Parathyroid adenoma (tissue), 2 donors: ENCODE measurements around the gene FREM3.
A peak's percentile ranks its signal among the peaks of the same experiment; 100 is the strongest.

Experiments
- H2AFZ ChIP-seq: fragments of 300-600 bp; sonication (generic); one replicate; pipeline ENCODE4 v1.7.0; 2017; ENCODE audit warnings: antibody characterized with exemption, mild to moderate bottlenecking
- H3K27ac ChIP-seq: fragments of 300-600 bp; sonication (generic); one replicate; pipeline ENCODE4 v1.7.0; 2017
- H3K27me3 ChIP-seq: fragments of 300-600 bp; sonication (generic); one replicate; pipeline ENCODE4 v1.7.0; 2017; ENCODE audit warnings: low read length; ENCODE audit not compliant: control insufficient read depth, insufficient read depth
- H3K36me3 ChIP-seq: fragments of 300-600 bp; sonication (generic); one replicate; pipeline ENCODE4 v1.7.0; 2017; ENCODE audit warnings: low read length; ENCODE audit not compliant: control insufficient read depth, insufficient read depth
- H3K4me1 ChIP-seq: fragments of 300-600 bp; sonication (generic); one replicate; pipeline ENCODE4 v1.7.0; 2017; ENCODE audit warnings: control low read depth
- H3K4me2 ChIP-seq: fragments of 300-600 bp; sonication (generic); one replicate; pipeline ENCODE4 v1.7.0; 2017; ENCODE audit warnings: low read length
- H3K4me3 ChIP-seq: fragments of 300-600 bp; sonication (generic); one replicate; pipeline ENCODE4 v1.7.0; 2017; ENCODE audit warnings: low read depth, low read length
- H3K79me2 ChIP-seq: fragments of 300-600 bp; sonication (generic); one replicate; pipeline ENCODE4 v1.7.0; 2017; ENCODE audit warnings: control low read depth
- H3K9ac ChIP-seq: fragments of 300-600 bp; sonication (generic); one replicate; pipeline ENCODE4 v1.7.0; 2017; ENCODE audit warnings: mild to moderate bottlenecking
- H3K9me3 ChIP-seq: fragments of 300-600 bp; sonication (generic); one replicate; pipeline ENCODE4 v1.7.0; 2017; ENCODE audit warnings: low read length; ENCODE audit not compliant: control insufficient read depth
- TF ChIP-seq, protein P1 (sequence below): fragments of 300-600 bp; sonication (generic); IDR thresholded peaks from one replicate; pipeline ENCODE4 v1.7.0; 2017; ENCODE audit warnings: antibody characterized with exemption, mild to moderate bottlenecking
- donor health status: primary hyperparathyroidism.

Gene FREM3

GRCh38 chr4:143713955-143714625, 13.6 kb upstream of the FREM3 start:
- Histone ChIP-seq H3K27ac (no peak overlapping the region), H2AFZ (no peak overlapping the region), H3K79me2 (no peaks in the 10 kb centered on the region), H3K27me3 (no peaks in the 10 kb centered on the region), H3K9me3 (no peaks in the 10 kb centered on the region), H3K36me3 (no peaks in the 10 kb centered on the region), H3K4me2 (no peak overlapping the region), H3K4me1 (no peaks in the 10 kb centered on the region), H3K9ac (no peak overlapping the region), H3K4me3 (no peak overlapping the region)
- TF ChIP-seq, protein P1, sequence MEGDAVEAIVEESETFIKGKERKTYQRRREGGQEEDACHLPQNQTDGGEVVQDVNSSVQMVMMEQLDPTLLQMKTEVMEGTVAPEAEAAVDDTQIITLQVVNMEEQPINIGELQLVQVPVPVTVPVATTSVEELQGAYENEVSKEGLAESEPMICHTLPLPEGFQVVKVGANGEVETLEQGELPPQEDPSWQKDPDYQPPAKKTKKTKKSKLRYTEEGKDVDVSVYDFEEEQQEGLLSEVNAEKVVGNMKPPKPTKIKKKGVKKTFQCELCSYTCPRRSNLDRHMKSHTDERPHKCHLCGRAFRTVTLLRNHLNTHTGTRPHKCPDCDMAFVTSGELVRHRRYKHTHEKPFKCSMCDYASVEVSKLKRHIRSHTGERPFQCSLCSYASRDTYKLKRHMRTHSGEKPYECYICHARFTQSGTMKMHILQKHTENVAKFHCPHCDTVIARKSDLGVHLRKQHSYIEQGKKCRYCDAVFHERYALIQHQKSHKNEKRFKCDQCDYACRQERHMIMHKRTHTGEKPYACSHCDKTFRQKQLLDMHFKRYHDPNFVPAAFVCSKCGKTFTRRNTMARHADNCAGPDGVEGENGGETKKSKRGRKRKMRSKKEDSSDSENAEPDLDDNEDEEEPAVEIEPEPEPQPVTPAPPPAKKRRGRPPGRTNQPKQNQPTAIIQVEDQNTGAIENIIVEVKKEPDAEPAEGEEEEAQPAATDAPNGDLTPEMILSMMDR: no peak

GRCh38 chr4:143713553-143713952, 13.1 kb upstream of the FREM3 start:
- Histone ChIP-seq H3K27ac (no peak overlapping the region), H3K4me2 (no peak overlapping the region), H2AFZ (no peak overlapping the region), H3K9ac (no peak overlapping the region), H3K27me3 (no peaks in the 10 kb centered on the region), H3K79me2 (no peaks in the 10 kb centered on the region), H3K9me3 (no peaks in the 10 kb centered on the region), H3K36me3 (no peaks in the 10 kb centered on the region), H3K4me3 (no peak overlapping the region), H3K4me1 (no peaks in the 10 kb centered on the region)
- TF ChIP-seq, protein P1: no peak

- H3K4me3 ChIP-seq: no peak overlapping the region
- no peaks in the 10 kb centered on the region for H3K9me3 ChIP-seq
- H3K9ac ChIP-seq: no peak overlapping the region
- no peak overlapping the region for H2AFZ ChIP-seq
- no peaks in the 10 kb centered on the region for H3K4me1 ChIP-seq
- H3K27me3 ChIP-seq: no peaks in the 10 kb centered on the region
- no peaks in the 10 kb centered on the region for H3K36me3 ChIP-seq
- no peak overlapping the region for H3K4me2 ChIP-seq
- H3K27ac ChIP-seq: no peak overlapping the region
- TF ChIP-seq, protein P1: no peak
- H3K79me2 ChIP-seq: no peaks in the 10 kb centered on the region
These were observed 11.7 kb upstream of the FREM3 start for GRCh38 chr4:143712155-143712550.

- TF ChIP-seq, protein P1: no peak
These were observed 11.2 kb upstream of the FREM3 start for GRCh38 chr4:143711543-143712154.

GRCh38 chr4:143701365-143701764, 890 bp upstream of the FREM3 start:
- peak overlapping the region; percentile 40 for H3K4me3 ChIP-seq

More at GRCh38 chr4:143711543-143712154, 11.2 kb upstream of the FREM3 start:
- H3K27ac ChIP-seq: no peak overlapping the region
- no peaks in the 10 kb centered on the region for H3K36me3 ChIP-seq
- no peaks in the 10 kb centered on the region for H3K9me3 ChIP-seq
- H3K79me2 ChIP-seq: no peaks in the 10 kb centered on the region
- no peaks in the 10 kb centered on the region for H3K4me1 ChIP-seq
- H3K4me2 ChIP-seq: no peak overlapping the region
- no peaks in the 10 kb centered on the region for H3K27me3 ChIP-seq
- H2AFZ ChIP-seq: no peak overlapping the region
- no peak overlapping the region for H3K4me3 ChIP-seq
- no peak overlapping the region for H3K9ac ChIP-seq

More at GRCh38 chr4:143701365-143701764, 890 bp upstream of the FREM3 start:
- H3K79me2 ChIP-seq: no peaks in the 10 kb centered on the region
- no peaks in the 10 kb centered on the region for H3K36me3 ChIP-seq
- peak overlapping the region; percentile 65 for H3K4me2 ChIP-seq
- no peaks in the 10 kb centered on the region for H3K27me3 ChIP-seq
- H3K27ac ChIP-seq: no peak overlapping the region
- H3K4me1 ChIP-seq: no peaks in the 10 kb centered on the region
- H3K9me3 ChIP-seq: no peaks in the 10 kb centered on the region
- TF ChIP-seq, protein P1: no peak
- H3K9ac ChIP-seq: no peak overlapping the region
- no peak overlapping the region for H2AFZ ChIP-seq
